CD4-positive, alpha-beta T cell (primary cell): ENCODE results near the gene DEPDC5. TPM values are rescaled to one million over a fixed set of nuclear protein-coding genes. Genes with fewer than 3 reads are reported as not detected.

ENCODE experiments used
- ATAC-seq: fragments of 200-7000 bp; cut with Tn5 transposase; one replicate; pipeline ENCODE4 v1.10.0; 2022; ENCODE audit warnings: mild to moderate bottlenecking; ENCODE audit not compliant: poor library complexity
- CTCF ChIA-PET: fragments of 350-600 bp; sonication (Branson Sonifier 250); formaldehyde crosslinking; loops from one replicate; lab custom pipeline; 2021; ENCODE audit warnings: antibody characterized with exemption, inconsistent platforms; lab: Charles Lee
- POLR2A ChIA-PET: fragments of 350-600 bp; sonication (Branson Sonifier 250); formaldehyde crosslinking; loops from one replicate; lab custom pipeline; 2021; ENCODE audit warnings: antibody characterized with exemption, inconsistent platforms; lab: Charles Lee
- DNase-seq, 14 experiments: peaks; one replicate each; pipeline ENCODE4 v3.0.0-alpha.2; 2013 to 2020; ENCODE audit warnings: mixed read lengths in 2 of 14
- H3K27ac ChIP-seq, 2 donors: one replicate each; pipeline versions ENCODE4 v1.5.1 to v1.7.0; 2013; ENCODE audit warnings: low read length in 2 of 2, low read depth in 1 of 2, mild to moderate bottlenecking in 1 of 2
- H3K27me3 ChIP-seq, 2 experiments: 1 replicate in 1 of 2; 2 replicates in 1 of 2; pipeline versions ENCODE4 v1.6.1 to v1.7.0; 2013; ENCODE audit warnings: low read length in 2 of 2, control low read depth in 1 of 2, mild to moderate bottlenecking in 1 of 2, moderate library complexity in 1 of 2; ENCODE audit not compliant: insufficient read depth in 2 of 2, control insufficient read depth in 1 of 2
- H3K36me3 ChIP-seq: one replicate; pipeline ENCODE4 v1.6.1; 2013; ENCODE audit warnings: low read length, control low read depth; ENCODE audit not compliant: insufficient read depth
- H3K4me1 ChIP-seq: one replicate; pipeline ENCODE4 v1.6.1; 2013; ENCODE audit warnings: low read length, control low read depth; ENCODE audit not compliant: insufficient read depth
- H3K4me3 ChIP-seq: one replicate; pipeline ENCODE4 v1.5.1; 2013; ENCODE audit warnings: mild to moderate bottlenecking, low read length, moderate library complexity
- H3K9me3 ChIP-seq, 2 experiments: 1 replicate in 1 of 2; 2 replicates in 1 of 2; pipeline versions ENCODE4 v1.6.1 to v1.7.0; 2013; ENCODE audit warnings: low read length in 2 of 2, mild to moderate bottlenecking in 2 of 2, control low read depth in 1 of 2, moderate library complexity in 1 of 2; ENCODE audit not compliant: control insufficient read depth in 1 of 2, insufficient read depth in 1 of 2
- H3K27ac Mint-ChIP-seq: one replicate; pipeline ENCODE4 v1.8.0; 2020; ENCODE audit warnings: mixed read lengths
- H3K27me3 Mint-ChIP-seq: one replicate; pipeline ENCODE4 v1.8.0; 2021; ENCODE audit warnings: mixed read lengths
- H3K36me3 Mint-ChIP-seq: one replicate; pipeline ENCODE4 v1.8.0; 2021; ENCODE audit warnings: low read depth, mixed read lengths
- H3K4me1 Mint-ChIP-seq: one replicate; pipeline ENCODE4 v1.8.0; 2021; ENCODE audit warnings: low read depth, mixed read lengths
- H3K4me3 Mint-ChIP-seq: one replicate; pipeline ENCODE4 v1.8.0; 2020; ENCODE audit warnings: mild to moderate bottlenecking, mixed read lengths
- H3K9me3 Mint-ChIP-seq: one replicate; pipeline ENCODE4 v1.8.0; 2020; ENCODE audit warnings: mixed read lengths
- CTCF ChIP-seq: fragments of 200-600 bp; IDR thresholded peaks from one replicate; pipeline ENCODE4 v1.8.0; 2022; ENCODE audit warnings: antibody characterized with exemption, mild to moderate bottlenecking
- intact Hi-C, 2 experiments: fragments of 100-400 bp; cut with DNase I in 1 of 2; cut with micrococcal nuclease in 1 of 2; formaldehyde crosslinking; loops; one replicate each; pipeline versions ENCODE4 v1.15.1 to v1.9.0; 2023 to 2025; cut with DNase I, micrococcal nuclease
- total RNA-seq, 174 experiments: library from RNA in 2 of 174; stranded (reverse) in 2 of 174; gene quantifications; one replicate each; pipeline ENCODE4 v1.2.3 and lab custom pipeline; 2021 to 2026

The DEPDC5 gene
- total RNA-seq, 2 experiments from 2014 or later, result 32.9 to 36.6 TPM

GRCh38 chr22:31853736-31854495 is 100.1 kb downstream of the DEPDC5 start:
- DNase-seq (no peak), ATAC-seq (no peak)
- H3K36me3 Mint-ChIP-seq, result peaks cover 57% of the 10 kb centered on the region
- Histone ChIP-seq H3K4me1 (no peaks in the 10 kb centered on the region), H3K27me3 (no peaks in the 10 kb centered on the region), H3K4me3 (no peak overlapping the region), H3K9me3 (no peaks in the 10 kb centered on the region), H3K27ac (no peak overlapping the region), H3K36me3 (peaks cover 49% of the 10 kb centered on the region)
- no peaks in the 10 kb centered on the region for H3K4me1 Mint-ChIP-seq
- intact Hi-C loops, result no loop called here
- no peak overlapping the region for H3K4me3 Mint-ChIP-seq
- no peak overlapping the region for H3K27ac Mint-ChIP-seq
- CTCF ChIA-PET, result no interaction called here
- POLR2A ChIA-PET, result interaction anchor here (0.6 kb wide), 1 partner anchor 628 kb away, joined by 4 read pairs; no protein-coding TSS in a partner anchor
- no peaks in the 10 kb centered on the region for H3K27me3 Mint-ChIP-seq
- H3K9me3 Mint-ChIP-seq, result no peaks in the 10 kb centered on the region
- no peak for TF ChIP-seq CTCF

DNA sequence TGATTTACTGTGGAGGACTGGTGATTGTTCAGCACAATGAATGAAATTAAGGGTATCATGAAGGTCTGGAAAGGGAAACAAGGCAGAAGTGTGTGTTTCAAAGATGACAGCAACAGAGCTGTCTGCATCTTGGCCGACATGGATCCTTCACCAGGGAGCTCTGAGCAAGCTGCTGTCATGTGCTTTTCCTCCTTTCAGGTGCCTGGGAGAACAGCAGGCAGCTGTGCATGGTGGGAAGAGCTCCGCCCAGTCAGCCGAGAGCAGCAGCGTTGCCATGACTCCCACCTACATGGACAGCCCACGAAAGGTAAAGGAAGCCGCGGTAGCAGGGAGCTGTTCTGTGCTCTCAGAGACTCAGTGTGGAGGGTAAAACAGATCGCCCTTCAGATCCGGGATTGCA is 103.4 kb downstream of the DEPDC5 start:
- Mint-ChIP-seq H3K27me3 (no peaks in the 10 kb centered on the region), H3K36me3 (peaks cover 62% of the 10 kb centered on the region), H3K27ac (no peak overlapping the region), H3K4me1 (no peaks in the 10 kb centered on the region), H3K4me3 (no peak overlapping the region), H3K9me3 (no peaks in the 10 kb centered on the region)
- no peak for TF ChIP-seq CTCF
- Histone ChIP-seq H3K27me3 (no peaks in the 10 kb centered on the region), H3K36me3 (peaks cover 32% of the 10 kb centered on the region), H3K9me3 (no peaks in the 10 kb centered on the region), H3K27ac (no peak overlapping the region), H3K4me1 (no peaks in the 10 kb centered on the region), H3K4me3 (no peak overlapping the region)
- intact Hi-C loops, result no loop called here
- DNase-seq (no peak), ATAC-seq (no peak)
- CTCF ChIA-PET, result no interaction called here
- POLR2A ChIA-PET, result no interaction called here

- H3K4me3 Mint-ChIP-seq, result no peak overlapping the region
- no peak for TF ChIP-seq CTCF
- peaks cover 28% of the 10 kb centered on the region for H3K36me3 ChIP-seq
- no peak overlapping the region for H3K27ac Mint-ChIP-seq
- no peak overlapping the region for H3K27ac ChIP-seq
- H3K4me3 ChIP-seq, result no peak overlapping the region
- POLR2A ChIA-PET, result interaction anchor here (0.7 kb wide), 1 partner anchor 1171 kb away, joined by 3 read pairs; no protein-coding TSS in a partner anchor
- no peaks in the 10 kb centered on the region for H3K4me1 ChIP-seq
- no peaks in the 10 kb centered on the region for H3K4me1 Mint-ChIP-seq
- H3K27me3 ChIP-seq, result no peaks in the 10 kb centered on the region
- H3K9me3 ChIP-seq, result no peaks in the 10 kb centered on the region
- intact Hi-C loops, result no loop called here
- no peak for DNase-seq
- CTCF ChIA-PET, result no interaction called here
- no peaks in the 10 kb centered on the region for H3K9me3 Mint-ChIP-seq
- no peaks in the 10 kb centered on the region for H3K27me3 Mint-ChIP-seq
- peaks cover 34% of the 10 kb centered on the region for H3K36me3 Mint-ChIP-seq
- ATAC-seq, result no peak
These were observed 107.5 kb downstream of the DEPDC5 start for GRCh38 chr22:31861226-31861840.
